ENCODE results near the gene ARID4B.

DNA sequence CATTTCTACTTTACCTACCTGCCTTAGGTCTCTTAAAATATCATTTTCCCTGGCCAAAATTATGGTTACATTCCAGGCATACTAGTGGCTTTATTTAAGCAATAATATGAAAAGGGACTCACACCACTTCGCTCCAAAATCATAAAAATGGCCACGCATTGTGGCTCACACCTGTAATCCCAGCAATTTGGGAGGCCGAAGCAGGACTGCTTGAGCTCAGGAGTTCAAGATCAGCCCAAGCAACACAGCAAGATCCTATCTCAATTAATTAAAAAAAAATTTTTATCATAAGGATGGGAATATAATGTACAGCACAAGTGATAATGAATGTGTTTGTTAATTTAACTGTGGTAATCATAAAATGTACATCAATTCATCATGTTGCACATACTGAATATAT lies 65.4 kb downstream of the ARID4B start:
- no peak for TF ChIP-seq POLR2A (IDR thresholded peaks at IDR 0.05)
- TF ChIP-seq, protein P1, sequence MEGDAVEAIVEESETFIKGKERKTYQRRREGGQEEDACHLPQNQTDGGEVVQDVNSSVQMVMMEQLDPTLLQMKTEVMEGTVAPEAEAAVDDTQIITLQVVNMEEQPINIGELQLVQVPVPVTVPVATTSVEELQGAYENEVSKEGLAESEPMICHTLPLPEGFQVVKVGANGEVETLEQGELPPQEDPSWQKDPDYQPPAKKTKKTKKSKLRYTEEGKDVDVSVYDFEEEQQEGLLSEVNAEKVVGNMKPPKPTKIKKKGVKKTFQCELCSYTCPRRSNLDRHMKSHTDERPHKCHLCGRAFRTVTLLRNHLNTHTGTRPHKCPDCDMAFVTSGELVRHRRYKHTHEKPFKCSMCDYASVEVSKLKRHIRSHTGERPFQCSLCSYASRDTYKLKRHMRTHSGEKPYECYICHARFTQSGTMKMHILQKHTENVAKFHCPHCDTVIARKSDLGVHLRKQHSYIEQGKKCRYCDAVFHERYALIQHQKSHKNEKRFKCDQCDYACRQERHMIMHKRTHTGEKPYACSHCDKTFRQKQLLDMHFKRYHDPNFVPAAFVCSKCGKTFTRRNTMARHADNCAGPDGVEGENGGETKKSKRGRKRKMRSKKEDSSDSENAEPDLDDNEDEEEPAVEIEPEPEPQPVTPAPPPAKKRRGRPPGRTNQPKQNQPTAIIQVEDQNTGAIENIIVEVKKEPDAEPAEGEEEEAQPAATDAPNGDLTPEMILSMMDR (IDR thresholded peaks at IDR 0.05): no peak

Data from lower leg skin (tissue), 3 donors.